OCI-LY7 (cell line): Measurements from ENCODE around the gene FUT8. TPM values are rescaled to one million over a fixed set of nuclear protein-coding genes. Genes with fewer than 3 reads are reported as not detected.

Experiments used
- BruUV-seq: library from RNA; stranded (reverse); fragments of 400-500 nt; replicated peaks from 2 replicates; lab custom pipeline; 2021; lab: Mats Ljungman, UMichigan
- CTCF ChIA-PET: fragments of 300-600 bp; sonication (Branson Sonifier 250); formaldehyde crosslinking; loops from one replicate; lab custom pipeline; 2022; ENCODE audit warnings: antibody characterized with exemption; ENCODE audit not compliant: unreplicated experiment; lab: Charles Lee
- POLR2A ChIA-PET: fragments of 300-600 bp; sonication (Branson Sonifier 250); formaldehyde crosslinking; loops from one replicate; lab custom pipeline; 2022; ENCODE audit warnings: antibody characterized with exemption; lab: Charles Lee
- DNase-seq: peaks from one replicate; pipeline ENCODE4 v3.0.0-alpha.2; 2015; ENCODE audit warnings: low spot score
- H2AFZ ChIP-seq: fragments of 200-600 bp; sonication (generic), shearing (Covaris generic); 2 replicates; pipeline ENCODE4 v1.6.1; 2014; ENCODE audit warnings: mild to moderate bottlenecking, antibody characterized with exemption, low read length, moderate library complexity
- H3K27ac ChIP-seq: fragments of 200-600 bp; sonication (generic); 2 replicates; pipeline ENCODE4 v1.5.1; 2014; ENCODE audit warnings: mixed run types, low read depth, mild to moderate bottlenecking, moderate library complexity, low read length, inconsistent platforms; ENCODE audit not compliant: poor library complexity, severe bottlenecking
- H3K36me3 ChIP-seq: fragments of 200-600 bp; sonication (generic); 2 replicates; pipeline ENCODE4 v1.6.1; 2014; ENCODE audit warnings: mild to moderate bottlenecking, antibody characterized with exemption, low read length, moderate library complexity, mixed read lengths; ENCODE audit not compliant: insufficient read depth
- H3K4me1 ChIP-seq: fragments of 200-600 bp; sonication (generic); 2 replicates; pipeline ENCODE4 v1.5.1; 2014; ENCODE audit warnings: mild to moderate bottlenecking, low read length; ENCODE audit not compliant: insufficient read depth, poor library complexity, severe bottlenecking
- H3K4me2 ChIP-seq: fragments of 200-600 bp; sonication (generic); 2 replicates; pipeline ENCODE4 v1.6.1; 2014; ENCODE audit warnings: mild to moderate bottlenecking, low read length
- H3K4me3 ChIP-seq: fragments of 200-600 bp; sonication (generic); 2 replicates; pipeline ENCODE4 v1.5.1; 2014; ENCODE audit warnings: mild to moderate bottlenecking, low read depth, low read length; ENCODE audit not compliant: poor library complexity, severe bottlenecking
- H3K79me2 ChIP-seq: fragments of 200-600 bp; sonication (generic); 2 replicates; pipeline ENCODE4 v1.6.1; 2016; ENCODE audit warnings: low read depth, mild to moderate bottlenecking, low read length, moderate library complexity, mixed read lengths; ENCODE audit not compliant: insufficient read depth
- H3K9me2 ChIP-seq: fragments of 200-600 bp; sonication (generic); 2 replicates; pipeline ENCODE4 v1.6.1; 2016; ENCODE audit warnings: mild to moderate bottlenecking, low read length, mixed read lengths; ENCODE audit not compliant: insufficient read depth
- H3K9me3 ChIP-seq: fragments of 200-600 bp; sonication (generic); 2 replicates; pipeline ENCODE4 v1.6.1; 2014; ENCODE audit warnings: mild to moderate bottlenecking, mixed run types, low read length, mixed read lengths
- H4K20me1 ChIP-seq: fragments of 200-600 bp; sonication (generic); 2 replicates; pipeline ENCODE4 v1.6.1; 2014; ENCODE audit warnings: mild to moderate bottlenecking, antibody characterized with exemption, low read length, moderate library complexity, mixed read lengths; ENCODE audit not compliant: insufficient read depth
- EZH2phosphoT487 ChIP-seq: fragments of 200-600 bp; sonication (generic); IDR thresholded peaks from 2 replicates; pipeline ENCODE4 v1.6.1; 2018; ENCODE audit warnings: low read depth, borderline replicate concordance, mild to moderate bottlenecking, mixed run types, antibody characterized with exemption, low read length, moderate library complexity, mixed read lengths
- intact Hi-C: fragments of 100-400 bp; cut with micrococcal nuclease; formaldehyde crosslinking; loops from one replicate; pipeline ENCODE4 v1.10.0; 2022; ENCODE audit not compliant: unreplicated experiment
- total RNA-seq, 2 experiments: library from RNA; depleted of rRNA in 1 of 2; stranded (reverse); fragments of >200 nt in 1 of 2; shearing (Covaris generic) in 1 of 2; gene quantifications; 2 replicates each; pipeline ENCODE4 v1.2.3, GENCODE V29; 2014 to 2022
- TF ChIP-seq, protein P1 (sequence below): fragments of 200-600 bp; sonication (generic); conservative IDR thresholded peaks from 2 replicates; pipeline ENCODE4 v1.5.1; 2014; ENCODE audit warnings: mild to moderate bottlenecking, antibody characterized with exemption, low read length, moderate library complexity, mixed read lengths

FUT8 gene
- total RNA-seq, 2 experiments from 2014 or later = 90.3 to 174 TPM

DNA sequence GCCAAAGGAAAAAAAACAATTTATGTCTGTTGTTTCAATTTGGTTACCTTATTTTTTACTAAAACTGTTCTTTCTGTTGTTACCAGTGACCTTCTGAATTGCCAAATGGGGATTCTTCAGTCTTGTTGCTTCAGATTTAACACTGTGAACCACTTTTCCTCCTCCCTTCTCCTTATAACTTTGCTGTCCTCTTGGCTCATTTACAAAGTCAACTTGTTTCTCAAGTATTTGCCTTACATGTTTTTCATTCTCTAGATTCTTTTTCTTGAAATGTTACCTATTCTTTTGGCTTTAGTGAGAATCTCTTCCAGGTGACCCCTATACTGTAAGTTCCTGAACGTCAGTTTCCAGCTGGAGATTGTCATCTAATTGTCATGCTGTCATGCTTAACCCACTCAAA lies 19.4 kb downstream of the FUT8 start:
- TF ChIP-seq EZH2phosphoT487 = no peak
- TF ChIP-seq, protein P1, sequence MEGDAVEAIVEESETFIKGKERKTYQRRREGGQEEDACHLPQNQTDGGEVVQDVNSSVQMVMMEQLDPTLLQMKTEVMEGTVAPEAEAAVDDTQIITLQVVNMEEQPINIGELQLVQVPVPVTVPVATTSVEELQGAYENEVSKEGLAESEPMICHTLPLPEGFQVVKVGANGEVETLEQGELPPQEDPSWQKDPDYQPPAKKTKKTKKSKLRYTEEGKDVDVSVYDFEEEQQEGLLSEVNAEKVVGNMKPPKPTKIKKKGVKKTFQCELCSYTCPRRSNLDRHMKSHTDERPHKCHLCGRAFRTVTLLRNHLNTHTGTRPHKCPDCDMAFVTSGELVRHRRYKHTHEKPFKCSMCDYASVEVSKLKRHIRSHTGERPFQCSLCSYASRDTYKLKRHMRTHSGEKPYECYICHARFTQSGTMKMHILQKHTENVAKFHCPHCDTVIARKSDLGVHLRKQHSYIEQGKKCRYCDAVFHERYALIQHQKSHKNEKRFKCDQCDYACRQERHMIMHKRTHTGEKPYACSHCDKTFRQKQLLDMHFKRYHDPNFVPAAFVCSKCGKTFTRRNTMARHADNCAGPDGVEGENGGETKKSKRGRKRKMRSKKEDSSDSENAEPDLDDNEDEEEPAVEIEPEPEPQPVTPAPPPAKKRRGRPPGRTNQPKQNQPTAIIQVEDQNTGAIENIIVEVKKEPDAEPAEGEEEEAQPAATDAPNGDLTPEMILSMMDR = no peak
- H3K36me3 ChIP-seq = peaks cover 91% of the 10 kb centered on the region
- CTCF ChIA-PET = no interaction called here
- BruUV-seq = no TSS peak
- no peak overlapping the region for H3K4me2 ChIP-seq
- POLR2A ChIA-PET = interaction anchor here (0.7 kb wide), 2 partner anchors 189 to 216 kb away, joined by 3 read pairs; no protein-coding TSS in a partner anchor
- no peak overlapping the region for H2AFZ ChIP-seq
- no peak for DNase-seq
- H4K20me1 ChIP-seq = peaks cover 4% of the 10 kb centered on the region; the same call in 1 of the 2 replicates
- no peak overlapping the region for H3K4me3 ChIP-seq
- H3K4me1 ChIP-seq = peaks cover 44% of the 10 kb centered on the region
- no peak overlapping the region for H3K27ac ChIP-seq
- intact Hi-C loops = no loop called here
- H3K9me2 ChIP-seq = no peaks in the 10 kb centered on the region
- peaks cover 100% of the 10 kb centered on the region for H3K79me2 ChIP-seq
- peaks cover 23% of the 10 kb centered on the region; the same call in 1 of the 2 replicates for H3K9me3 ChIP-seq

DNA sequence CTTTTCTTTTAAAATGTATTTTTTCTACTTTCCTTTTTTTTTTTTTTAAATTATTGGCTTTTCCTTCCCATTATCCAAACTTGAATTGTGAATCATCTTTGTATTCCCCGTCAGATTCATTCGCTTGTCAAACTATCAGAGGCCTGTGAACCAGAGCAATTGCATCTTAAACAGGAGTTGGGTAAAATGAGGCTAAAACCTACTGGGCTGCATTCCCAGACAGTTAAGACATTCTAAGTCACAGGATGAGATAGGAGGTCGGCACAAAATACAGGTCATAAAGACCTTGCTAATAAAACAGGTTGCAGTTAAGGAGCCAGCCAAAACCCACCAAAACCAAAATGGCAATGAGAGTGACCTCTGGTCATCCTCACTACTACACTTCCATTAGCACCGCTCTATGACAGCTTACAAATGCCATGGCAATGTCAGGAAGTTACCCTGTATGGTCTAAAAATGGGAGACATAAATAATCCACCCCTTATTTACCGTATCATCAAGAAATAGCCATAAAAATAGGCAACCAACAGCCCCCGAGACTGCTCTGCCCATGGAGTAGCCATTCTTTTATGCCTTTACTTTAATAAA lies 19.9 kb downstream of the FUT8 start:
- peaks cover 23% of the 10 kb centered on the region; the same call in 1 of the 2 replicates for H3K9me3 ChIP-seq
- 0 out of 2 replicates have a peak overlapping the region, but pooled peaks have one; percentile 7 for H3K4me2 ChIP-seq
- intact Hi-C loops = no loop called here
- no TSS peak for BruUV-seq
- TF ChIP-seq, protein P1 = no peak
- no peak for TF ChIP-seq EZH2phosphoT487
- no peak overlapping the region for H2AFZ ChIP-seq
- H3K9me2 ChIP-seq = no peaks in the 10 kb centered on the region
- no peak overlapping the region for H3K27ac ChIP-seq
- peaks cover 45% of the 10 kb centered on the region for H3K4me1 ChIP-seq
- DNase-seq = no peak
- no peak overlapping the region for H3K4me3 ChIP-seq
- ChIA-PET CTCF (no interaction called here), POLR2A (interaction anchor here (0.7 to 1.0 kb wide), 4 partner anchors 15 to 446 kb away, joined by 3 to 4 read pairs (median 3); partner anchors contain the start of gene FNTB)
- H4K20me1 ChIP-seq = peaks cover 4% of the 10 kb centered on the region; the same call in 1 of the 2 replicates
- H3K36me3 ChIP-seq = peaks cover 91% of the 10 kb centered on the region
- peaks cover 100% of the 10 kb centered on the region for H3K79me2 ChIP-seq

DNA sequence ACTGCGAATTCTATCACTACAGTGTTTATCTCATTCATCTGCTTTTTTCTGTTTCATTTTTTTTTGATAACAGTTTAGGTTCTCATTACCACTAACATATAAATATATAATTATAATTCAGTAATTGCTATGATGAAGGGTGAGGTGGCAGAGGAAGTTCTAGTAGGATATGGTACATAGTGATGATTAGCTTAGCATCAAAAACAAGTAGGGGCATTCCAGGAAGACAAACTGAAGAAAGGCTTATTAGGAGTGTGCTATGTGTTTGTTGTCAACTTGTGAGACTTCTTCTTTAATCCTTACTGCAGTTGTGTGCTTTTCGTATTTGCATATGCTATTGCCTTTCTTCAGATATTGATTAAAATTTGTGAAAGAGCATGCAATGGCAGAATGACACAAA lies 20.6 kb downstream of the FUT8 start:
- Histone ChIP-seq H3K27ac (no peak overlapping the region), H3K79me2 (peaks cover 100% of the 10 kb centered on the region)
- TF ChIP-seq, protein P1 = no peak

More for the DNA sequence above, 20.6 kb downstream of the FUT8 start:
- peaks cover 9% of the 10 kb centered on the region; the same call in 1 of the 2 replicates for H4K20me1 ChIP-seq
- H3K4me2 ChIP-seq = peak overlapping the region; percentile 7; the same call in 1 of the 2 replicates
- ChIA-PET CTCF (interaction anchor here (1.0 kb wide), 1 partner anchor 18 kb away, joined by 3 read pairs; no protein-coding TSS in a partner anchor), POLR2A (interaction anchor here (0.6 to 1.5 kb wide), 9 partner anchors 10 to 446 kb away, joined by 3 to 4 read pairs (median 3); partner anchors contain the start of gene FNTB)
- H3K36me3 ChIP-seq = peaks cover 91% of the 10 kb centered on the region
- H3K9me3 ChIP-seq = peaks cover 23% of the 10 kb centered on the region; the same call in 1 of the 2 replicates
- no peak overlapping the region for H3K4me3 ChIP-seq
- no peaks in the 10 kb centered on the region for H3K9me2 ChIP-seq
- DNase-seq = no peak
- H3K4me1 ChIP-seq = peaks cover 43% of the 10 kb centered on the region
- no TSS peak for BruUV-seq
- intact Hi-C loops = no loop called here
- no peak overlapping the region for H2AFZ ChIP-seq
